GM18519 (cell line): Measurements from ENCODE around the gene HOXC5.

ENCODE experiments used
- ATAC-seq: cut with Tn5 transposase; IDR thresholded peaks from one replicate; pipeline ENCODE4 v1.9.1; 2021; ENCODE audit warnings: mild to moderate bottlenecking, moderate library complexity; ENCODE audit not compliant: unreplicated experiment, low FRiP score

HOXC5 gene

GRCh38 chr12:54006559-54007220, 26.2 kb upstream of the HOXC5 start:
- no peak for ATAC-seq

GRCh38 chr12:54007538-54008259, 25.2 kb upstream of the HOXC5 start:
- ATAC-seq, result no peak

GRCh38 chr12:54008260-54008552, 24.6 kb upstream of the HOXC5 start:
- no peak for ATAC-seq

GRCh38 chr12:54009171-54010052, 23.4 kb upstream of the HOXC5 start:
- no peak for ATAC-seq

GRCh38 chr12:54010053-54010971, 22.5 kb upstream of the HOXC5 start:
- ATAC-seq, result no peak

- no peak for ATAC-seq
Observed at GRCh38 chr12:54010972-54011664, 21.7 kb upstream of the HOXC5 start.

GRCh38 chr12:54011665-54012532, 21.0 kb upstream of the HOXC5 start:
- no peak for ATAC-seq

GRCh38 chr12:54012631-54013409, 20.0 kb upstream of the HOXC5 start:
- ATAC-seq, result no peak

GRCh38 chr12:54014377-54015017, 18.4 kb upstream of the HOXC5 start:
- ATAC-seq, result no peak

- no peak for ATAC-seq
Observed at GRCh38 chr12:54015018-54015931, 17.6 kb upstream of the HOXC5 start.

- no peak for ATAC-seq
Observed at GRCh38 chr12:54016051-54016450, 16.8 kb upstream of the HOXC5 start.

- ATAC-seq, result no peak
Observed at GRCh38 chr12:54016478-54016964, 16.3 kb upstream of the HOXC5 start.

- peak; percentile 25 for ATAC-seq
Observed at GRCh38 chr12:54017027-54017788, 15.6 kb upstream of the HOXC5 start.

- ATAC-seq, result peak; percentile 60
Observed at GRCh38 chr12:54017878-54018467, 14.9 kb upstream of the HOXC5 start.

GRCh38 chr12:54018468-54018984, 14.3 kb upstream of the HOXC5 start:
- peak; percentile 6 for ATAC-seq
